Measurements from ENCODE around the gene ONECUT2.
"Not testable (repeated sequence)": the region's sequence is repeated elsewhere in the genome, so short reads cannot be mapped to it uniquely, and the experiment has no call there.

Gene ONECUT2

GRCh38 chr18:57445488-57446319, 10.5 kb downstream of the ONECUT2 start:
- DNase-seq (ENCODE audit: low read depth in 2 of 2) = no peak

- no peak for DNase-seq (ENCODE audit: low read depth in 2 of 2)
Measured at GRCh38 chr18:57446322-57446721, 11.1 kb downstream of the ONECUT2 start.

GRCh38 chr18:57447154-57447621, 12.0 kb downstream of the ONECUT2 start:
- DNase-seq (ENCODE audit: low read depth in 2 of 2) = no peak

- DNase-seq (ENCODE audit: low read depth in 2 of 2) = no peak
Measured at GRCh38 chr18:57455576-57456129, 20.5 kb downstream of the ONECUT2 start.

DNA sequence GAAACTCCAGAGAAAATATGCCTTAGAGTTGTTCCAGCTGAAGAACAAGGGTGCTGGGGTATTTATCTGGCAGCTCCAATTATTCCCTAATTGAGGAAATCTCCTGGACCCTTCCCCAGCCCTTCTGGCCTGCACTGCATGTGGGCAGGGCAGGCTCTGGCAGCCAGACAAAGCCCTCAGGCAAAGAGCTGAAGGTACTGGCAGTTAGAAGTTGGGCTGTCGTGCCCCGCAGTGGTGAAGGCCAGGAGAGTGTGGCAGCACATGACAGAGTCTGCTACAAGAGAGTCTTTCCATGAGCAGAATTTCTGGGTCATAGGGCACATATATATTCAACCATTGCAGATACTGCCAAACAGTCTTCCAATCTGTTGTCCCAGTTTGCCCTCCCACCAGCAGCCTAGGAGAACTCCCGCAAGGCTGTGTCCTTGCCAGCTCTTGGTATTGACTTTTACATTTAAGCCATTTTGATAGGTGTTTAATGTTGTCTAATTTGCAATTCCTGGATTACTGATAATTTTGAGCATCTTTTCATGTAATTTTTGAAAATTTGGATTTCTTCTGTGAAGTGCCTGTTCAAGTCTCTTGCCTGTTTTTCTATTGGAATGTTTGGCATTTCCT, 26.6 kb downstream of the ONECUT2 start:
- DNase-seq (ENCODE audit: low read depth in 2 of 2) = no peak

- no peak for DNase-seq (ENCODE audit: low read depth in 2 of 2)
Measured at GRCh38 chr18:57466307-57466706, 31.1 kb downstream of the ONECUT2 start.

DNA sequence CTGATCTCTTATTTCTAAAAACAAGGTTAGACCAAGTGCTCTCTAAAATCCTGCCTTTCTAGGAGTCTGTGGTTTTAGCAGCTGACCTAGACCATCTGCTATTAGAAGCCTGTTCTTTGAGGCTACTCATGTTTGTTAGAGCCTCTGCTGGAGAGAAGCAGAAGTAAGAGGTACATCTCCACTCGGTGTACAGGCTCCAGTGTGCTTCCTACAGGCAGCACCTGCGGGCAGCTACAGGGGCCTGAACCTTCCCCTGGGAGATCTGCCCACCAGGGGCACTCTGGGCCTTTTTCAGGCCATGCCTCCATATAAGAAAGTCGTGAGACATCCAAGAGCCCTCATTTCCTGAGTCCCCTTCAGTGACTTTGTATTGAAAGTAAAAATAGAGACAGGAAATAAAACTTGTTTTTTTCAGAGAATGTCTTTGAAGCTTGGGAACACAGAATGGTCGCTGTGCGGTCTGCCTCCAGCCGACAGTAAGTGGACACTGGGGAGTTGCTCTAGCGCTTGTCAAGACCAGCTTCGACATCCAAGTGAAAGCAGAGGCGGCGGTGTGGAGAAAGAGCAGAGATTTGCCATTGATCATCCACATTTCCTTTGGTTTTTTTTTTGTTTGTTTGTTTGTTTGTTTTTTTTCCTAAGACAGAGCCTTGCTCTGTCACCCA, 31.7 kb downstream of the ONECUT2 start:
- no peak for DNase-seq (ENCODE audit: low read depth in 2 of 2)

- DNase-seq (ENCODE audit: low read depth in 2 of 2) = no peak
Measured at GRCh38 chr18:57469884-57470283, 34.7 kb downstream of the ONECUT2 start.

DNA sequence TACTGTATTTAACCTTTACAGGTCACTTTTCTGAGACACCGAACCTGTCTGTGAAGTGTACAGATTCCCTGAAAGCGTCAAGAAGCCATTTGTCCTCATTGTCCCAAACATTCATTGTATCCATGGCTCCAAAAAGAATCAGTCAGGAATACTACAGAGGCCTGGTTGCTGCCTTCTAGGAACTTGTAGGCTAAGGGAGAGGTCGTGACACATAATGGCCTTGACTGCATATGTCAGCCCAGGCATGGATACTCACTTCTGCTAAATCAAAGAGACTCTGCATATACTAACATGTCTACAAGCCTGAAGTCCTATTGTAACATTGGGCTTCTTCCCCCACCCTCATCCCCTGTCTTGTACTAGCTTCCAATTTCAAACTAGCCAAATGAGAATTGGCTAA, 40.2 kb downstream of the ONECUT2 start:
- DNase-seq (ENCODE audit: low read depth in 2 of 2) = no peak

DNA sequence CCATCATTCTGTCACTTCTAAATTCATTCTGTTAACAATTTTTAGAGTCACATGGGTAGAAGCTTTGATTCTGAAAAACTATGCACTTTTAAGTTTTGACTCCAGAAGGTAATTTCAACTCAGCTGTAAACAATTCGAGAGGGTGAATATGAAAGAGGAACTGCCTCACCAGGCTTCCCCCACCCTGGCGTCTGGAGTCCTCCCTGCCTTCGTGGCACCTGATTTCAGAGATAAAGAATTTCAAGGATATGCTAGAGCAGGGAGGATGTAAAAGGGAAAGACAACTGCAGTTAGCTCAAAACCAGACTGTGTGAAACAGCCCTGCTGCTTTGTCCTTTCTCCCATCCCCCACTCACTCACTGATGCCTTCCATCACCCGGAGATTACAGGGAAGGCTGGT, 40.7 kb downstream of the ONECUT2 start:
- DNase-seq (ENCODE audit: low read depth in 2 of 2) = no peak

- DNase-seq (ENCODE audit: low read depth in 2 of 2) = no peak
Measured at GRCh38 chr18:57480733-57481132, 45.6 kb downstream of the ONECUT2 start.

GRCh38 chr18:57497372-57498294, 62.5 kb downstream of the ONECUT2 start:
- no peak for DNase-seq (ENCODE audit: low read depth in 2 of 2)

- DNase-seq (ENCODE audit: low read depth in 2 of 2) = no peak
Measured at GRCh38 chr18:57498682-57499256, 63.6 kb downstream of the ONECUT2 start.

DNA sequence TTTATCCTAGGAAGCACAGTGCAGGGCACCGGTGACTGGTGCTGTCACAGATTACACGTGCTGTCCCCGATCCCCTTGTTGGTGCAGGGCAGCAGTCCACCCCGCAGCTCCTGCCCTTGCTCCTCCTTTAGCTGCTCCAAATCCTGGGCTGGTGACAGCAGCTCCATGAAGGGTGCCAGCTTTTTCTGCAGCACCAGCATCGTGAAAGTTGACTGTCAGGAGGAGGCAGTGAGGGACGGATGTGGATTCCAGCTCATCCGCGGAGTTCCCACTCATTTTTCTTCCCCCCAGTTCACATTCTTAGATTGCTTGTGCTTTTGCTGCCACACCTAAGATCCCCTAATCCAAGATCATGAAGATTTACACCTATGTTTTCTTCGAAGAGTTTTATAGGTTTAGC, 67.5 kb downstream of the ONECUT2 start:
- no peak for DNase-seq (ENCODE audit: low read depth in 2 of 2)

GRCh38 chr18:57505231-57505630, 70.1 kb downstream of the ONECUT2 start:
- no peak for DNase-seq (ENCODE audit: low read depth in 2 of 2)

DNA sequence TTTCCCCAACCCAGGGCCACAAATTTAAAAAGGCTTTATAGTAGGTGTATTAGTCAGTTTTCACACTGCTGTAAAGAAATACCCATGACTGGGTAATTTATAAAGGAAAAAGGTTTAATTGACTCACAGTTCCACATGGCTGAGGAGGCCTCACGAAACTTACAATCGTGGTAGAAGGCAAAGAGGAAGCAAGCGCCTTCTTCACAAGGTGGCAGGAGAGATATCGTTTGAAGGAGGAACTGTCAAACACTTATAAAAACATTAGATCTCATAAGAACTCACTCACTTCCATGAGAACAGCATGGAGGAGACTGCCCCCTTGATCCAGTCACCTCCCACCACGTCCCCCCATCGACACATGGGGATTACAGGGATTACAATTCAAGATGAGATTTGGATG, 80.9 kb downstream of the ONECUT2 start:
- DNase-seq (ENCODE audit: low read depth in 2 of 2) = no peak

DNA sequence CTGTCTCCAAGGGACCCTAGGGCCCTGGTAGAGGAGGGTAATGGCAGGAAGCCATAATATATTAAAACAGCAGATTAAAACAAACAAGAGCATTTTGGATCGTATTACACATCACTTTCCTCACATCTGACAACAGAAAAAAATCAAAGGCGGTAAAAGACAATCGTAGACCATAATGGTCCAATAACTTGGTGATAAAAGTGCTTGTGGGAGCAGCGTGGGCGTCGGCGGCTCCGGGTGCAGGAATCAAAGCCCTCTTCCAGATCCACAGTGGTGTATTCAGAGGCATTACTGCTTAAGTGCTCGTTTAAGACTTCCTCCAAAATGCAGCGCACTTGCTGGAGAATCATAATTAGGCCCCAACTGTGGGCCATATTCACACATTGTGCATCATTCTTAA, 83.4 kb downstream of the ONECUT2 start:
- no peak for DNase-seq (ENCODE audit: low read depth in 2 of 2)

GRCh38 chr18:57519668-57520424, 84.7 kb downstream of the ONECUT2 start:
- no peak for DNase-seq (ENCODE audit: low read depth in 2 of 2)

GRCh38 chr18:57522348-57522747, 87.2 kb downstream of the ONECUT2 start:
- DNase-seq (ENCODE audit: low read depth in 2 of 2) = not testable (repeated sequence)
